GM12892 (cell line): ENCODE data around the gene ASIC4.

ENCODE experiments used
- DNase-seq: peaks from one replicate; pipeline ENCODE4 v3.0.0; 2011; ENCODE audit not compliant: insufficient read length
- FAIRE-seq: peaks from 2 replicates; lab custom pipeline; 2011; peaks lifted over from hg19 to GRCh38; lab: Jason Lieb, UNC
- POLR2A ChIP-seq: IDR thresholded peaks from 2 replicates; pipeline ENCODE4 v1.6.1; 2011; ENCODE audit warnings: low read depth, low read length, control low read depth
- POLR2AphosphoS5 ChIP-seq: IDR thresholded peaks from 2 replicates; pipeline ENCODE4 v1.6.1; 2011; ENCODE audit warnings: low read depth, low read length, control low read depth
- TAF1 ChIP-seq: IDR thresholded peaks from 2 replicates; pipeline ENCODE4 v1.6.1; 2011; ENCODE audit warnings: low read depth, mild to moderate bottlenecking, control low read depth, low read length, borderline replicate concordance

ASIC4 gene

DNA sequence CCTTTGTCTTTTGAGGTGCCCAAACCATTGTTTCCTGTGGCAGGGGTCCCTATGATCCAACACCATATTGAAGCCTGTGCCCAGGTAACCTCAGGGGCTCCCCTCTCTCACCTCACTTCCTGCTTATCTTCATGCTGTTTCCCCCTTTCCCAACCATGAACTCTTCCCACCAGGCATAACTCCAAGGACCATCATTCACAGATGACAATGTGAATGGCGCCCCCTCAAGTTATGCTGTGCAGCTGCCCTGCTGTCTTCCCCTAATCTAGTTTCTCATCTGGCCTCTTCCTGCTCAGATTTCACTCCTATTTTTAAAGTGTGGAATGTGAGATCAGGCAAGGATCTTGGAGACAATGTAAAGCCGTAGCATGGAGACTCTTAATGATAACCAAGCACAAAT lies 14.1 kb upstream of the ASIC4 start:
- FAIRE-seq (no peak), DNase-seq (no peak)
- no peak for TF ChIP-seq POLR2A
- no peak for TF ChIP-seq TAF1
- TF ChIP-seq POLR2AphosphoS5 = no peak

DNA sequence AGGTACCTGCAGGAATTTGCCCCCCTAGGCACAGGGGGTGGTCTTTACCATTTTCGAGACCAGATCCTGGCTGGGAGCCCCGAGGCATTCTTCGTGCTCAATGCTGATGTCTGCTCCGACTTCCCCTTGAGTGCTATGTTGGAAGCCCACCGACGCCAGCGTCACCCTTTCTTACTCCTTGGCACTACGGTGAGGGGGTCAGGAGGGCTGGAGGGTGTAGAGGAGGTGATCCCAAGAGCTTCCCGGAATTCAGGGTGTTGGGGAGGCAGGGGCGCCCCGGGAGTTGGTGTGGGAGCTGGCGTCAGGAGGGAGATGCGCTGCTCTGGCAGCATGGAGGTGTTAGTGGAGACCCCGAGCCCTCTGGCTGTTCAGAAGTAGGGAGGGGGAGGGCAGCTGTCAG lies 12.4 kb upstream of the ASIC4 start:
- TF ChIP-seq POLR2AphosphoS5 (no peak), POLR2A (no peak)
- no peak for DNase-seq
- FAIRE-seq = no peak

GRCh38 chr2:219502618-219503017 lies 11.7 kb upstream of the ASIC4 start:
- FAIRE-seq (no peak), DNase-seq (no peak)
- TF ChIP-seq TAF1 (no peak), POLR2AphosphoS5 (no peak), POLR2A (no peak)

- FAIRE-seq (no peak), DNase-seq (no peak)
- TF ChIP-seq POLR2AphosphoS5 = no peak
- TF ChIP-seq TAF1 = no peak
- TF ChIP-seq POLR2A = no peak
These were observed 8.7 kb upstream of the ASIC4 start for GRCh38 chr2:219505585-219505984.

DNA sequence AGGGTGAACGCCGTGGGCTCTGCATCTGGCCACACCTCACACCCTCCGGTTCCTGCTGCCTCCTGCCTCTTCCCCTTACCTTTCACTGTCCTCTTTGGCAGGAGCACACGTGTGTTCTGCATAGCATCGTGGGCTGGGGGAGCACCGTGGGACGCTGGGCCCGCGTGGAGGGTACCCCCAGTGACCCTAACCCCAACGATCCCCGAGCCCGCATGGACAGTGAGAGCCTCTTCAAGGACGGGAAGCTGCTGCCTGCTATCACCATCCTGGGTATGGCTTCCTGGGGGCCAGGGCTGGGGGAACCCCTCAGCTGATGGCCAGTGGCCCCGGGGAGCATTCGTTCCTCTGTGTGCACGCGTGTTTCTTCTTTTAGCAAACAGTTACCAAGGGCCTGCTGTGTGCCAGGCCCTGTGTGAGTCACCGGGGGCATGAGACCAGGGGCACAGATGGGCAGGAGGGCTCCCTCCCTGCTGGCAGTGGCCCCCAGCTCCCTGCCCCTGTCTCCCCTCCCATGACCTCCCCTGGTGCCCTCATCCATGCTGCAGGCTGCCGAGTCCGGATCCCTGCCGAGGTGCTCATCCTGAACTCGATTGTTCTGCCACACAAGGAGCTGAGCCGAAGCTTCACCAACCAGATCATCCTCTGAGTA lies 8.0 kb upstream of the ASIC4 start:
- no peak for FAIRE-seq
- no peak for TF ChIP-seq POLR2AphosphoS5
- TF ChIP-seq TAF1 = no peak
- no peak for TF ChIP-seq POLR2A
- no peak for DNase-seq

- TF ChIP-seq POLR2A = no peak
- no peak for TF ChIP-seq POLR2AphosphoS5
- no peak for TF ChIP-seq TAF1
- FAIRE-seq (no peak), DNase-seq (no peak)
These were observed 7.3 kb upstream of the ASIC4 start for GRCh38 chr2:219506802-219507526.

DNA sequence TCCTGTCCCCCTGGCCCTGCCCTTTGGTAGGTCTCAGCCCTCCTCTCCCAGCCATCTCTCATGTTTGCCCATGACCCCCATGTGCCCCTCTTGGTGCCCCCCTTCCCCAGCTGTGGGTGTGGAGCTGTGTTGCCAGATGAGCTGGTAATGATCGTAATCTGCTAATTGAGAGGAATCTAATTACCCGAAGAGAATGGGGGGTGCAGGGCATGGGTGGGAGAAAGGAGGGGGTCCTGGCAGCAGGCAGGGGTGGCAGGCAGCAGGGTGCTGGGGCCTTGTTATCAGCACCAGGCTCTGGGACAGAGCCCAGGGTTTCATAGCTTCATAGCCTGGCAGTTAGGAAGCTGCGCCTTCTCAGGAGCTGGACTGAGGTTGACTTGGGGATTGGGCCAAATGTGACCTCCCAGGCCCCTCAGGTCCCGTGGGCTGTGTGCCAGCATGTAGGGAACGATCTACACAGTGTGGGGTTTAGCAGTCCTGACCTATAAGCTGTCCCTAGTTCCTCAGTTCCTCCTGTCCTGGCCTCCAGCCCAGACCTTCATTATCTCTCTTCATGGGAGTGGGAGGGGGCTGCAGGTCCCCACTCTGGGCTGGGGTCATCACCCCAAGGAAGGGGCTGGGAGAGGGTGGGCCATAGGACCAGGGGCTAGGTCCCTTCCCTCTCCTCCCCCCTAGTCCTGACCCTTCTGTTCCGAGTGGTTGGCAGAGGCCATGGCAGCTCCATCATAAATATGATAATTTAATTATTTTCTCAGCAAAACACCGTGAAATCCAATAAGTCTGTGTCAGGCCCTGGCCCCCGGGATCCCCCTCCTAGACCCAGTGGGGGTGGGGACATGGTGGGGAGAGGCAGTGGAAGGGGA lies 6.5 kb upstream of the ASIC4 start:
- DNase-seq (no peak), FAIRE-seq (no peak)
- TF ChIP-seq POLR2A (no peak), TAF1 (no peak), POLR2AphosphoS5 (no peak)

DNA sequence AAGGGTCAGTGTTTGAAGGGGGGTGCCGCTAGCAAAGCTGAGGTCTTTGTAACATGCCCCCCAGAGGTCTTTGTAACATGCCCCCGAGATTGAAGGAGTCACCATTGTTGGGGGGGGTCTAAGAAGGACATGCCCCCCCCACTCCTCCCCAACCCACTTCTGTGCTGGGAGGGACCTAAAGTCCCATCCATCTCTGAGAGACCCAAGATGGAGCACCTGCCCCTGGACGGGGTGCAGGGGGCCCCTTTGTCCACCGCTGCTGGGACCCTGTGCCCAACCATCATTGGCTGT lies 5.9 kb upstream of the ASIC4 start:
- TF ChIP-seq POLR2A (no peak), POLR2AphosphoS5 (no peak), TAF1 (no peak)
- FAIRE-seq (no peak), DNase-seq (no peak)

GRCh38 chr2:219508971-219509779 lies 5.1 kb upstream of the ASIC4 start:
- DNase-seq = no peak
- FAIRE-seq = no peak
- TF ChIP-seq TAF1 (no peak), POLR2A (no peak), POLR2AphosphoS5 (no peak)

DNA sequence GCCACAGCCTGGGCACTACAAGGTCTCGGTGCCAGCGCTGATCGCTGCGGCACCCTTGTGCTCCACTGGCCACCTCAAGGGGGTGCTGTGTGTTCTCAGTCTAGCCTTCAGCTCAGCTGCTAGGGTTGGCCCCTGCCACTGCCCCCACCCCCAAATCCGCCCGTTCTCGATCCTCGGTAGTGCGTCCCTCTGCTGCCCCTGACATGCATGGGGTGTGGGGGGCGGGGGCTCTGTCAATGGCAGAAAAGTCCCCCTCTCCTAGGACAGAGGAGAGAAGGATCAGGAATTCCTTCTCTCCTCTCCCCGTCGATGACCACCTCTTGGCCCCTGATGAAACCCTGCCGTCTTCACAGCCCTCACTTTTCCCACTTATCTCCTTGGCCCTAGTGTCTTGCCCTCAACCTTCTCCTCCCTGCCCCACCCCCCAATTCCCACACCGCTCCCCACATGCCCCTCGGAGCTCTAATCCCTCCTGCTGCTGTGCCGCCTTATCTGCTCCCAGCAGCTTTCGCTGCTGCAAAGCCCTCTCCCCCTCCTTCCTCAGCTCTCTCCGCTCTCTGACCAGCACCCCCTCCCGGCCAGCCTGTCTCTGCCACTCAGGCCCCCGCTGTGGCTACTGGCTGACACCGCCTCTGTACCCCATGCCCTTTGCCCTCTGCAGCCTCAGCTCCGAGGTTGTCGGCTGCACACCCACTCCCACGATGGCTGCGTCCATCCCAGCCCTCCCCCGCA lies 4.3 kb upstream of the ASIC4 start:
- TF ChIP-seq POLR2AphosphoS5 (no peak), TAF1 (no peak), POLR2A (no peak)
- FAIRE-seq = peak; percentile 68
- DNase-seq = peak; percentile 67
